ENCODE measurements around the gene SGMS1.

Gene SGMS1

GRCh38 chr10:50289196-50289595, 334.6 kb downstream of the SGMS1 start:
- no peak for DNase-seq (ENCODE audit: extremely low read depth, low read depth)
- no peak overlapping the region for H3K4me3 ChIP-seq (replicated peaks; ENCODE audit: low read depth, low read length)
- TF ChIP-seq, protein P1, sequence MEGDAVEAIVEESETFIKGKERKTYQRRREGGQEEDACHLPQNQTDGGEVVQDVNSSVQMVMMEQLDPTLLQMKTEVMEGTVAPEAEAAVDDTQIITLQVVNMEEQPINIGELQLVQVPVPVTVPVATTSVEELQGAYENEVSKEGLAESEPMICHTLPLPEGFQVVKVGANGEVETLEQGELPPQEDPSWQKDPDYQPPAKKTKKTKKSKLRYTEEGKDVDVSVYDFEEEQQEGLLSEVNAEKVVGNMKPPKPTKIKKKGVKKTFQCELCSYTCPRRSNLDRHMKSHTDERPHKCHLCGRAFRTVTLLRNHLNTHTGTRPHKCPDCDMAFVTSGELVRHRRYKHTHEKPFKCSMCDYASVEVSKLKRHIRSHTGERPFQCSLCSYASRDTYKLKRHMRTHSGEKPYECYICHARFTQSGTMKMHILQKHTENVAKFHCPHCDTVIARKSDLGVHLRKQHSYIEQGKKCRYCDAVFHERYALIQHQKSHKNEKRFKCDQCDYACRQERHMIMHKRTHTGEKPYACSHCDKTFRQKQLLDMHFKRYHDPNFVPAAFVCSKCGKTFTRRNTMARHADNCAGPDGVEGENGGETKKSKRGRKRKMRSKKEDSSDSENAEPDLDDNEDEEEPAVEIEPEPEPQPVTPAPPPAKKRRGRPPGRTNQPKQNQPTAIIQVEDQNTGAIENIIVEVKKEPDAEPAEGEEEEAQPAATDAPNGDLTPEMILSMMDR (IDR thresholded peaks at IDR 0.05; ENCODE audit: low read depth, low read length, missing control alignments): no peak

- TF ChIP-seq, protein P1 (IDR thresholded peaks at IDR 0.05; ENCODE audit: low read depth, low read length, missing control alignments): no peak
- no peak for DNase-seq (ENCODE audit: extremely low read depth, low read depth)
Observed at GRCh38 chr10:50286996-50287803, 336.6 kb downstream of the SGMS1 start.

GRCh38 chr10:50286517-50286916, 337.2 kb downstream of the SGMS1 start:
- H3K4me3 ChIP-seq (replicated peaks; ENCODE audit: low read depth, low read length): no peak overlapping the region
- no peak for DNase-seq (ENCODE audit: extremely low read depth, low read depth)
- TF ChIP-seq, protein P1 (IDR thresholded peaks at IDR 0.05; ENCODE audit: low read depth, low read length, missing control alignments): no peak

More at GRCh38 chr10:50286996-50287803, 336.6 kb downstream of the SGMS1 start:
- H3K4me3 ChIP-seq (replicated peaks; ENCODE audit: low read depth, low read length): no peak overlapping the region

- TF ChIP-seq, protein P1 (IDR thresholded peaks at IDR 0.05; ENCODE audit: low read depth, low read length, missing control alignments): no peak
- no peak for DNase-seq (ENCODE audit: extremely low read depth, low read depth)
Observed at GRCh38 chr10:50281967-50282522, 341.7 kb downstream of the SGMS1 start.

GRCh38 chr10:50281210-50281966, 342.4 kb downstream of the SGMS1 start:
- TF ChIP-seq, protein P1 (IDR thresholded peaks at IDR 0.05; ENCODE audit: low read depth, low read length, missing control alignments): no peak
- no peak for DNase-seq (ENCODE audit: extremely low read depth, low read depth)
- no peak overlapping the region for H3K4me3 ChIP-seq (replicated peaks; ENCODE audit: low read depth, low read length)

More at GRCh38 chr10:50281967-50282522, 341.7 kb downstream of the SGMS1 start:
- no peak overlapping the region for H3K4me3 ChIP-seq (replicated peaks; ENCODE audit: low read depth, low read length)

GRCh38 chr10:50280049-50280841, 343.5 kb downstream of the SGMS1 start:
- TF ChIP-seq, protein P1 (IDR thresholded peaks at IDR 0.05; ENCODE audit: low read depth, low read length, missing control alignments): no peak
- DNase-seq (ENCODE audit: extremely low read depth, low read depth): no peak
- no peak overlapping the region for H3K4me3 ChIP-seq (replicated peaks; ENCODE audit: low read depth, low read length)

All from HFF-Myc (cell line).